HUES6 (cell line): Measurements from ENCODE around the gene EPB41L3.

Experiments
- H3K27ac ChIP-seq: 2 replicates; pipeline ENCODE4 v1.7.0; 2013; ENCODE audit warnings: low read depth, mild to moderate bottlenecking, low read length, inconsistent platforms
- H3K27me3 ChIP-seq: 2 replicates; pipeline ENCODE4 v1.6.1; 2013; ENCODE audit warnings: low read length; ENCODE audit not compliant: control insufficient read depth, insufficient read depth
- H3K36me3 ChIP-seq: 2 replicates; pipeline ENCODE4 v1.6.1; 2013; ENCODE audit warnings: low read length; ENCODE audit not compliant: control insufficient read depth, insufficient read depth
- H3K4me1 ChIP-seq: 2 replicates; pipeline ENCODE4 v1.6.1; 2013; ENCODE audit warnings: low read length; ENCODE audit not compliant: control insufficient read depth, insufficient read depth
- H3K4me3 ChIP-seq: 2 replicates; pipeline ENCODE4 v1.5.1; 2013; ENCODE audit warnings: low read depth, low read length
- H3K9ac ChIP-seq: one replicate; pipeline ENCODE4 v1.6.1; 2013; ENCODE audit warnings: mild to moderate bottlenecking, low read length
- H3K9me3 ChIP-seq: 2 replicates; pipeline ENCODE4 v1.6.1; 2013; ENCODE audit warnings: low read depth, low read length; ENCODE audit not compliant: control insufficient read depth, insufficient read depth

Gene EPB41L3

GRCh38 chr18:5370332-5370731 lies 173.5 kb downstream of the EPB41L3 start:
- H3K9me3 ChIP-seq = no peaks in the 10 kb centered on the region
- H3K27ac ChIP-seq = no peak overlapping the region
- H3K27me3 ChIP-seq = no peaks in the 10 kb centered on the region
- no peaks in the 10 kb centered on the region for H3K4me1 ChIP-seq
- no peak overlapping the region for H3K4me3 ChIP-seq
- no peaks in the 10 kb centered on the region for H3K36me3 ChIP-seq
- H3K9ac ChIP-seq = no peak overlapping the region

GRCh38 chr18:5369513-5369912 lies 174.3 kb downstream of the EPB41L3 start:
- H3K9ac ChIP-seq = no peak overlapping the region
- H3K4me1 ChIP-seq = no peaks in the 10 kb centered on the region
- H3K9me3 ChIP-seq = no peaks in the 10 kb centered on the region
- H3K27ac ChIP-seq = no peak overlapping the region
- H3K36me3 ChIP-seq = no peaks in the 10 kb centered on the region
- H3K27me3 ChIP-seq = no peaks in the 10 kb centered on the region
- no peak overlapping the region for H3K4me3 ChIP-seq

- H3K9ac ChIP-seq = no peak overlapping the region
- no peaks in the 10 kb centered on the region for H3K36me3 ChIP-seq
- no peaks in the 10 kb centered on the region for H3K27me3 ChIP-seq
- no peak overlapping the region for H3K4me3 ChIP-seq
- no peaks in the 10 kb centered on the region for H3K9me3 ChIP-seq
- H3K4me1 ChIP-seq = no peaks in the 10 kb centered on the region
- H3K27ac ChIP-seq = no peak overlapping the region
Measured at GRCh38 chr18:5365443-5365842, 178.4 kb downstream of the EPB41L3 start.

- Histone ChIP-seq H3K27ac (no peak overlapping the region), H3K9me3 (no peaks in the 10 kb centered on the region), H3K27me3 (no peaks in the 10 kb centered on the region), H3K4me3 (no peak overlapping the region), H3K36me3 (no peaks in the 10 kb centered on the region), H3K4me1 (no peaks in the 10 kb centered on the region), H3K9ac (no peak overlapping the region)
Measured at GRCh38 chr18:5350636-5351035, 193.2 kb downstream of the EPB41L3 start.
